Measurements from ENCODE around the gene CPNE6.

CPNE6 gene

GRCh38 chr14:24070285-24071143 lies 848 bp upstream of the CPNE6 start:
- DNase-seq, result no peak

- no peak for DNase-seq
Observed at GRCh38 chr14:24071836-24072430, 571 bp downstream of the CPNE6 start.

GRCh38 chr14:24072436-24072835 lies 1.1 kb downstream of the CPNE6 start:
- DNase-seq, result no peak

GRCh38 chr14:24072881-24073877 lies 1.8 kb downstream of the CPNE6 start:
- DNase-seq, result no peak

GRCh38 chr14:24074625-24075484 lies 3.5 kb downstream of the CPNE6 start:
- no peak for DNase-seq

- no peak for DNase-seq
Observed at GRCh38 chr14:24075485-24076301, 4.3 kb downstream of the CPNE6 start.

GRCh38 chr14:24076302-24076601 lies 4.9 kb downstream of the CPNE6 start:
- DNase-seq, result no peak

GRCh38 chr14:24077086-24077485 lies 5.7 kb downstream of the CPNE6 start:
- no peak for DNase-seq

- DNase-seq, result no peak
Observed at GRCh38 chr14:24078146-24078545, 6.8 kb downstream of the CPNE6 start.

- no peak for DNase-seq
Observed at GRCh38 chr14:24079491-24080141, 8.3 kb downstream of the CPNE6 start.

GRCh38 chr14:24080142-24080530 lies 8.8 kb downstream of the CPNE6 start:
- DNase-seq, result no peak

- peak; percentile 78 for DNase-seq
Observed at GRCh38 chr14:24080888-24081738, 9.8 kb downstream of the CPNE6 start.

GRCh38 chr14:24081739-24082211 lies 10.4 kb downstream of the CPNE6 start:
- no peak for DNase-seq

- DNase-seq, result no peak
Observed at GRCh38 chr14:24082411-24083080, 11.2 kb downstream of the CPNE6 start.

- DNase-seq, result no peak
Observed at GRCh38 chr14:24083462-24083861, 12.1 kb downstream of the CPNE6 start.

GRCh38 chr14:24084440-24084839 lies 13.1 kb downstream of the CPNE6 start:
- DNase-seq, result no peak

- no peak for DNase-seq
Observed at GRCh38 chr14:24085215-24085614, 13.9 kb downstream of the CPNE6 start.

GRCh38 chr14:24086193-24086955 lies 15.0 kb downstream of the CPNE6 start:
- DNase-seq, result no peak
